ENCODE measurements around the gene EPPIN.

The EPPIN gene

DNA sequence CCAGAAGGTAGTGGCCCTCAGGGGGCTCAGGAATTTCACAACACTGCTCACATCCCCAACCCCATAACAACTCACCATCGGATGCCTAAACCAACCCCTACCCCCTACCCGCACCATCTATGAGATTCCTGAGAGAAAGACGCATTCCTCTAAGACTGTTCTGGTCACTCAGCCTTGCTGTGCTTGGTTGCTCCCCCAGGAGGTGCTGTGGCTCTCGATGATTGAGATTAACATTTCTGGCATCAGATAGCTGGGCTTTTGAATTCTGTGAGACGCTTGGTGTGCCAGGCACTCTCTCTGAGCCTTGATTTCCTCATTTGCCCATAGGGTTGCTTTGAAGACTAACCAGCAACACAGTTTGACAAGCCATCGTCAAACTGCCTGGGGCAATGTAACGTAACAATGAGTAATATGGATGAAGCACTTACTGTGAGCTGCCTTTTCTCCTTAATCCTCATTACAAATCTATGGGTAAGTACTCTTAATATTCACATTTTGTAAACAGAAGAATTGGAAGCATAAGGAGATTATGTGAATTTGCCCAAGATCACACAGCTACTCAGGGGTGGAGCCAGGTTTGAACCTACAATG lies 8.9 kb downstream of the EPPIN start:
- no peak for DNase-seq

DNA sequence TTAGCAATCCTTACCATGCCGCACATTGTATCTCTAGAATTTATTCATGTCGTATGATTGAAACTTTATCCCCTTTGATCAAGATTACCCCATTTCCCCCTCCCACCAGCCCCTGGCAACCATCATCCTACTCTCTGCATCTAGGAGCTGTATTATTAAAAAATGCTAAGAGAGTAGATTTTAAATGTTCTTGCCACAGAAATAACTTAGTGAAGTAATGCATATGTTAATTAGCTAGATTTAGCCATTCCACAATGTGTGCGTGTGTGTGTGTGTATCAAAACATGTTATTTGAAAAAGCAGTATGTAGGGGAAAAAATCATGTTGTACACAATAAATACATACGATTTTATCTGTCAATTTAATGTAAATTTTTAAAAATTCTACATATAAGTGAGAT lies 19.9 kb downstream of the EPPIN start:
- no peak for DNase-seq

DNA sequence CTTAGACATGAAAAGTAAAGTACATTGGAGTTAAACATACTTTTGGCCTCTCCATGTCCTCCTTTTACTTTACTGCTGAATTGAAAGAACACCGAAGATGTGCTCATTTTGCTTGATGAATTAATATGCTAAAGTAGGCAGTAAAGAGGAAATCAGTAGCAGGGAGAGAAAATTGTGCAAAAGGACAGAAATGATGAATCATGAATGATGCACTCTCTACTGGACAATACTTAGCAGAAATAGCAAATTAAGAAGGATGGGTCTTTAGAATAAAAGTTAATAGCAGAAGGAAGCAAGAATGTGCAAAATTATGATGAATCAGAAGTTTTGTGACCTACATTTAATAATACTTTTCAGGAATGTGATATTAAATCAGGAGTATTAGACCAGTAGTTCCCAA lies 23.4 kb downstream of the EPPIN start:
- DNase-seq, result no peak

DNA sequence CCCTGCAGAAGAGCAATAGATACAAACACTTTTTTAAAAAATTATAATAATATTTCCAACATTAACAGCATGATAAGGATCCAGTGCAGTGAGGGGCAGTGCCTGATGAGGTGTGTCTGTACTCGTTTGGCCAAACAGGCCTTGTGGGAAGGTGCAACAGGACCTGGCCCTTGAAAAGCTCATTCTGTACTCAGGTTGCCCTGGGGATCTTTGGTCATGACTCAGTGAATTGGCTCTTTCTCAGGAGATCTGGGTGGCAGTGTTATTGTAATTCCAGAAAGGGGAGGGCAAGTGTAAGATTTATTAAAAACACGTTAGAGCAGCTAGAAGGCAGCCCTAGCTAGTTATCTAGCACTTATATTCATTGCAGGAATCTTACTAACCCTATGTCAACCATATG lies 28.9 kb downstream of the EPPIN start:
- no peak for DNase-seq

DNA sequence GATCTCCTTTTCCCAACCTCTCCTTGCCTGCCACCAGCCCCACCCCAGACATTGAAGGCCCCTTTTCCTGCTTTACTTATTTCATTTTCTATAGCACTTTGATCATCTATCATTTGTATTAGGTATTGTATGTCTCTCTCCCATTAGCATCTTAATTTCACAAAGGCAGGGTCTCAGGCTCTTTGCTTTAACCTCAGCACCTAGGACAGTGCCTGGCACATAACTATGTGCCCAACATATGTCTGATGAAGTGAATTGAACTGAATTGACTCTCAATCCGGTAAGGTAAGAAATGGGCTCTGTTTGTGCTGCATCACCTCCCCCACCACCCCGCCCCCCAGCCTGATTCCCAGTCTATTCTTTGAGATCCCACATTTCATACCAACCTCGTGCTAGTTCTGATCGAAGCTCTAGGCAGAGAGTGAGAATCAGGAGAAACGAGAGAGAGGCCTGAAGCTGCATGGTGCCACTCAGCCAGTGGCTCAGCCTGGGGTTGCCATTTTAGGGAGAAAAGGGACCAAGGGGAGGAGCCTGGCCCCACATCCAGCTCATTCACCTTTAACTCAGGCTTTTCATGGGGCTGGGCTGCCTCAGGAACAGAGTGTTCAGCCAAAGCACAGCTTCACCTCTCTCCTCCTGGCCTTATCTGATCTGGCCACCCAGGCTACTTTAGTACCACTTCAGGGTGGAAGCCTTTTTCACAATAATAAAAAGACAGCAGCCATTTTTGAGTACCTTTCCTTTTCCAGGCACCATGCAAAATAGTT lies 31.9 kb downstream of the EPPIN start, which contains the start of gene SPINT3:
SPINT3 (minus strand) TSS at position 476 of the 767 bp plus-strand sequence; CDS start at position 462, 14 bp downstream.
- DNase-seq, result no peak

DNA sequence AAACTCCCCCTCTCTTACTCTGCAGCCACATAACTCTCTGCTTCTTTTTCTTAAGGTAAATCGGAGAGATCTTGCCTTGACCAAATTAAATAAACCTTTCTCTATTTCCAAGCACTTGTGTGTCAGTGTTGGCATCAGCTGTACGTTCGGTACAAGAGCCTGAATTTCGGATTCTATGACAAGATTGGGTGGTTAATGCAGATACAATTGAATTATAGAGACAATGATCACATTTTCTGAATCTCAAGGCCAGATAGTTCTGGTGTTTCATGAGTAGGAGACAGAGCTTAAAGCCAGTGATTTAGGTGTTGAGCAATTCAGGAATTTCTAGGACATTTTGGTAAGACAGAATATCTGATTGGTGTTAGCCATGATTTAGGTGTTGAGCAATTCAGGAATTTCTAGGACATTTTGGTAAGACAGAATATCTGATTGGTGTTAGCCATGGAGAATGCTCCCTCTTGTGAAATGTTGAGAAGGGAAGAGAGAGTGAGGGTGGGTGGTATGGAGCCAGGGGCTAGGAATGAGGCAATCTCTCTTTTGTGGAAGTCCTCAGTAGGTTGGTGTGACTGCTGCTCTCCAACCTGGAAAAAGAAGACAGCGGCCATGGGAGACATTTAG lies 36.8 kb downstream of the EPPIN start:
- DNase-seq, result no peak

DNA sequence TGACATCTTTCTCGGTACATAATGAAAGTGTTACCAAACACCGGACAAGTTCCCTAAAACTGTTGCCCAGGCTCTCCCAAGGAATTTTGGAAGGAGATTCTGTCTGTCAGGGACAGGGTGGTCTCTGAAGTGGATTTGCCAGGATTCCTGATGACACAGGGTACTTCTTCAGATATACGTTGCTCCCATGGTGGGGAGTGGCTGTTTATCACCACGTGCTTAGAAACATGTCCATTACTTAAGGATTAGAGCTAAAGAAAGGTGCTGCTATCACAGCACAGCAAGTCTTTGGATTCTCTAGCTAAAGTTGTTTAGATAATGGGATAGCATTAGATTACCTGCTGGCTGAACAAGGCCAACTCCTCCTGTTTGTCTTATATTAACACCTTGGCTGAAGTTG lies 38.1 kb downstream of the EPPIN start:
- no peak for DNase-seq

DNA sequence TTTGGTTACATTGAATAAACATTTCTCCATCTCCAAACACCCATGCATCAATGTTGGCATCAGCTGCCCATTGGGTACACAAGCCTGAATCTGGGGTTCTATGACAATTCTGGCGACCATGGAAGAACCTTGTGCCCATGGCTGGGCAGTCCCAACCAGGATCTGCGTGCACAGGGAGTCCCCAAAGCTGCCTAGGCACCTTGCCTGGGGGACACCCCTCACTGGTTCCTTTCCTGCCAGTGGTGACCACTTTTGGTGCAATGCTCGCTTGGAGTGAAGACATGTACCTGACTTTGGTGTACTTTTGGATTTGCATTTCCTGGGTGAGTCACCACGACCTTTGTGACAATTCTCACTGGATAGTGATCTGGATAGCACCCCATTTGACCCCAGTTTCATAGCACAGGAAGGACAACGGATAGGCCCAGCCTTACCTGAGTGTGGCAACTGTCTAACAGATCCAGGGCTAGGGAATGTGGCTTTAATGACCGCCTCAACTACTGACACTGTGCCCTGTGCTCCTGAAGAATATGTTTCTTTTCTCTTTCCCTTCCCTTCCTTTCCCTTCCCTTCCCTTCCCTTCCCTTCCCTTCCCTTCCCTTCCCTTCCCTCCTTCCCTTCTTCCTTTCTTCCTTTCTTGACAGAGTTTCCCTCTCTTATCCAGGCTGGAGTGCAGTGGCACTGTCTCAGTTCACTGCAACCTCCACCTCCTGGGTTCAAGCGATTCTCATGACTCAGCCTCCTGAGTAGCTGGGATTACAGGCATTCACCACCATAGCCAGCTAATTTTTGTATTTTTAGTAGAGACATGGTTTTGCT lies 38.9 kb downstream of the EPPIN start:
- DNase-seq, result no peak

DNA sequence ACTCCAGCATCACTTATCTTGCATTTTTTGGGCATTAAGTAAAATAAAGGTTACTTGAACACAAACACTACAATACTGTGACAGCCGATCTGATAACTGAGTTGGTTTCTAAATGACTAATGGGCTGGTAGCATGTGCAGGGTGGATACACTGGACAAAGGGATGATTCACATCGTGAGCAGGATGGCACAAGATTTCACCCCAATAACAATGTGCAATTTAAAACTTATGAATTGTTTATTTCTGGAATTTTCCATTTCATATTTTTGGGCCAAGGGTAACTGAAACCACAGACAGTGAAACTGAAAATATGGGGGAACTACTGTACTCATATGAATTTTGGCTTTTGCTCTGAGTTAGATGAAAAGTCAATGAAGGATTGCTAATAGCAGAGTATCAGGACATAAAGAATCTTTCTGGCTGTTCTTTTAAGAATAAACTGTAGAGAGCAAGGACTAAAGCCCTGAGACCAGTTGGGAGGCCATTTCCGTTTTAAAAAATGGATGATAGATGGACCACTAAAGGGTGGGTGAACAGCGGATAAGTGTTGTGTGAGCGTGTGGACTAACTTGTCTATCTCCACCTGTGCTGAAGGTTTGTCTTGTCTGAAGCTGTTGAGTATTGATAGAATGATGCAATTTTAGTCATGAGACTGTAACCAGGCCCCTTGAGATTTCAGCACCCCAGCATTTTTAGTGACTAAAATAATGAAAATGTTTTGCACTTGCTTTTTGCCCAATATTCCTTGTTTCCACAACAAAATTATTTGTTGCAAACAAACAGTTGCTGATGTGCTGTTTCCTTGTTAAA lies 40.0 kb downstream of the EPPIN start:
- no peak for DNase-seq

DNA sequence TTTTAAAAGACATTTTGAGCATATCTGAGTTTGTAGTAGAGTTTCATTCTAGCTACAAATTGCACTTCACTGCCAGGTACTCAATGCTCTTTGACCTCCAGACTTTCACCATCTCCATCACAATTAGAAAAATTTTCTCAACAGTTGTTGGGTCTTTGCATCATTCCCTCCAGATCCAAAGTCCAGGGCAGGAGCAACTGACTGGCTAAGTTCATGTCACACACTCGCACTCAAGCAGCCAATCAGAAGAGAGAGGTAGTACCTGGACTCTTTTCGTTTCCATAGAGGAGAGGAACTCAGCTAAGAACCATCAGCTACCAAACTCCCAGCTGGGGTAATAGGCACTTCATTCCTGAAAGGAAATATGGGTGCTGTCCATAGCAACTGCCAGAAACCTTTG lies 40.8 kb downstream of the EPPIN start:
- DNase-seq, result no peak

DNA sequence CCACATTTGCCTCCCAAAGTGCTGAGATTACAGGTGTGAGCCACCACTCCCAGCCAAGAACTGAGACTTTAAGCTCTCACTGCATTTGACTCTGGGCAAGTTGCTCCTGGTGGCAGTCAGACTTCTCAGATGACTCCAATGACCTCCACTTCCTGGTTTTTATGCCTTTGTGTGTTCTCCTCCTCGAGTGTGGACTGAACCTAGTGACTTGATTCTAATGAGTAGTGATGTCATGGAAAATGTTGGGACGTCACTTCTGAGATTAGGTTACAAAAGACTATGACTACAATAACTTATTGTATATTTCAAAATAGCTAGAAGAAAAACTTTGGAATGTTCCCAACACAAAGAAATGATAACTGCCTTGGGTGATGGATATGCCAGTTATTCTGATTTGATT lies 43.8 kb downstream of the EPPIN start:
- DNase-seq, result no peak

DNA sequence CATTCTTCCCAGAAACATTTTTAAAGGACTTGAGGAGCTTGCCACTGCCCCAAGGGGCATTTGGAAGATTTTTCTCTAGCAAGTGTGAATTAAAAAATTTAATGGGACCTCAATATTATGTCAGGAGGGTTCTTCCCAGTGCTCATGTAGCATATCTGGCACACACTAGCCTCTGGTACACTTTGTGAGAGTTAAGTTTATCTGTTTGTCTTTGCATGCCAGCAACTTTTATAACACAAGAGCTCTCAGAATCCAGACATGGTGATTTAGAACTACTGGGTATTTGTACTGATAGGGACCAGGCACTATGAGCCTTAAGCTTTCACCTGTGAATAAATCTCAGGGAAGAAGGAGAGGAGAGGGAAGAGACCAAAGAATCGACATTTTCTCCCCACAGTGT lies 44.6 kb downstream of the EPPIN start:
- DNase-seq, result no peak

DNA sequence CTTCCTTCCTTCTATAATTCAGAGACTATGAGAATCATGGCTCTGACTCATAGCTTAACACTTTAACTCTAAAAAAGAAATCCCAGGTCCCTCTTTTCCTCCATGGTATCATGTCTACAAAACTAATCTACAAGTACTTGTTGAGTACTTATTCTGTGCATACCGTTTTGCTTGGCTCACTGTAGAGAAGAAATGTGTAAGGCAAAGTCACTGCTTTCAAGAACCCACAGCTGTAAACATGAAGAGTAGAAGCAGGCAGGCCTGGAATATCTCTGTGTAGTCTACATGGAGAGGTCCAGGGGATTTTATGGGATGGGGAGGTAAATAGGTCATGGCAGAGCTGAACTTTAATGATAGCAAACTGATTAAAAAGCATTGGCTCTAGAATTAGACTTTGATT lies 45.6 kb downstream of the EPPIN start:
- no peak for DNase-seq

DNA sequence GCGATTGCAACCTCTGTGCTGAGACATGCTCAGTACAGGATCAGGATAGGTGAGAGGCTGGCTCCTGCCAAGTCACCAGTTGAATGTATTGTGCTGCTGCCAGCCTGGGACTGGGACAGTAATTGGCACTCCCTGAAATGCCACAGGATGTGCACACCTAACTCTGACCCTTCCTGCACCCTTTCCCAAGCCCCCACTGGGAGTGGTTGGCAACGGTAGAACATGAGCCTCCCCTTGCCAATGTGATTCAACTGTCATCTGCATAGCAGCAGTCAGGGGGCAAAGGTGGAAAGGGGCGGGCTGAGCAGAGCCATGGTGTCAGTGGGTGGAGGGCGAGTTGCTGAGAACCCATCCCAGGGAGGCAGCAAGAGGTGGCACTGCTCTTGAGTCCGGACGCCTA lies 47.2 kb downstream of the EPPIN start:
- no peak for DNase-seq

DNA sequence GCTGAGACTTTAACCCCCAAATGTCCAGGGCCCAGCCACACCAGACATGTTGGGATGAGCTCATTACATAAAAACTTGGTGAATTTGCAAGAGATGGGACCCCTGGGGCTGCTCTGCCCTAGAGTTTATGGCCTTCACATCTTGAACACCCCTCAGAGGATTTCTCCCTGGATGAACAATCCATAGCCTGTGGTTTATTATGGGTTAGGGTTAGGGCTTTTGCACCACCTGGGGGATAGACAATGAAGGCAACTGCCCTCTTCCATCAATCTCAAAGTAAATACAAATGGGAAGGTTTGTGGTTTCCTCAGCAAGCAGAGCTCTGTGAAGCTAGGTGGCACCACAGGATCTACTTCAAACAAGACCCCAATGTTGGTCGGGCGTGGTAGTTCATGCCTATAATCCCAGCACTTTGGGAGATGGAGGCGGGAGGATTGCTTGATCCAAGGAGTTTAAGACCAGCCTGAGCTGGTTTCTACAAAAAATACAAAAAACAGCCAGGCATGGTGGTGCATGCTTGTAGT lies 49.2 kb downstream of the EPPIN start:
- DNase-seq, result no peak

DNA sequence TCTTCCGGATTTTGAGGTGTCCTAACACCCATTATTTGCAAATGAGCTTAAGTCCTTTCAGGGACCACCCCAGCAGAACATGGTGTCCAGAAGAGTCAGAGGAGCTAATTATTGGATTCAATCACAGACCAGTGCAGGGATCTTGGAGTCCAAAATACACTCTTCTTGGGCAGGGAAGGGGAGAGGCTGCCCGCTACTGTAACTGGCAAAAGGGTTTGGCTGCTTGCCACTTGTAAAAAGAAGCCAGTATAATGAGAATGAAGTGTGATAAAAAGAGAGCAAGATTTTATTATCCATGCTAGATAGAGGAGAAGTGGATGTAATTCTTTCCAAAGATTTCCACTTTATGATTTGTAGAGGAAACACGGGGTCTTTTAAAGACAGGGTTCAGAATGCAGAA lies 51.0 kb downstream of the EPPIN start:
- DNase-seq, result no peak

DNA sequence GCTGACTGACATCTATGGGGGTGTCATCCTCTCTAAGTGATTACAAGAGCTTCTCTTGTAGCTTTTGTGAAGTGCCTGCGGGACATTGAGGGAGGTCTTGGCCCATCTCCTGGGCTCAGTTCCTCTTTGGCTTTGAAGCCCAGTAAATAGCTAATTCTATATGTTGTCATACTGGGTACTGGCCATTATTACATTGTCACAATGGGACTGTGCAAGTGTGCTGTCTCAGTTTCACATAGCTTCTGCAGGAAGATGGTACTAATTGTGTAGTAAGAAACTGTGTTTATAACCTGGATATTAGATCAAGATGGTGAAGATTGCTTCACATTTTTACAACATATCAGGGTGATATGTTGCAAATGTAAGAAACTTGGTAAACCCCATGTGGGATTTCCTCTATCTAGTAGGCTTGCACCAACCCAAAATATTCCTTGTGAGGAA lies 51.7 kb downstream of the EPPIN start:
- DNase-seq, result no peak

All from SHP77 (cell line).